Fibroblast of lung (primary cell): ENCODE results near the gene WNT7A.

Experiments used
- CTCF ChIP-seq, 2 donors: IDR thresholded peaks in 1 of 2; conservative IDR thresholded peaks in 1 of 2; 1 replicate in 1 of 2; 2 replicates in 1 of 2; pipeline ENCODE4 v1.5.1; 2011 to 2012; ENCODE audit warnings: low read length in 2 of 2, control low read depth in 1 of 2, inconsistent platforms in 1 of 2, low read depth in 1 of 2, mild to moderate bottlenecking in 1 of 2
- EZH2 ChIP-seq: IDR thresholded peaks from 2 replicates; pipeline ENCODE4 v1.5.1; 2012; ENCODE audit warnings: low read length, control low read depth, mild to moderate bottlenecking; ENCODE audit errors: missing control alignments

GRCh38 chr3:13846716-13847570 lies 32.9 kb downstream of the WNT7A start:
- no peak for TF ChIP-seq CTCF (conservative IDR thresholded peaks at IDR 0.05 in 1 of 2, IDR thresholded peaks at IDR 0.05 in 1 of 2; ENCODE audit: low read depth in 1 of 2, low read length in 2 of 2)
- TF ChIP-seq EZH2, result no peak
